Measurements from ENCODE around the gene ZXDC.

Gene ZXDC

GRCh38 chr3:126399351-126399735 is 76.3 kb downstream of the ZXDC start:
- peaks cover 14% of the 10 kb centered on the region for H3K36me3 Mint-ChIP-seq (ENCODE audit: low read depth)
- intact Hi-C loops (cut with micrococcal nuclease) = no loop called here
- peak overlapping the region; percentile 79 for H3K27ac Mint-ChIP-seq
- H3K9me3 Mint-ChIP-seq = peaks cover 24% of the 10 kb centered on the region
- no peak overlapping the region for H3K4me3 Mint-ChIP-seq
- H3K4me1 Mint-ChIP-seq (ENCODE audit: low read depth) = peaks cover 17% of the 10 kb centered on the region
- peaks cover 54% of the 10 kb centered on the region for H3K27me3 Mint-ChIP-seq

- Mint-ChIP-seq H3K9me3 (peaks cover 24% of the 10 kb centered on the region), H3K27ac (peak overlapping the region; percentile 79), H3K4me1 (ENCODE audit: low read depth) (peaks cover 17% of the 10 kb centered on the region), H3K36me3 (ENCODE audit: low read depth) (peaks cover 14% of the 10 kb centered on the region), H3K27me3 (peaks cover 58% of the 10 kb centered on the region), H3K4me3 (no peak overlapping the region)
- intact Hi-C loops (cut with micrococcal nuclease) = no loop called here
These were observed 77.0 kb downstream of the ZXDC start for GRCh38 chr3:126398423-126399350.

GRCh38 chr3:126397610-126398422 is 77.9 kb downstream of the ZXDC start:
- Mint-ChIP-seq H3K4me3 (no peak overlapping the region), H3K4me1 (ENCODE audit: low read depth) (peaks cover 17% of the 10 kb centered on the region), H3K9me3 (peaks cover 24% of the 10 kb centered on the region), H3K27me3 (peaks cover 64% of the 10 kb centered on the region), H3K36me3 (ENCODE audit: low read depth) (peaks cover 14% of the 10 kb centered on the region), H3K27ac (no peak overlapping the region)
- intact Hi-C loops (cut with micrococcal nuclease) = no loop called here

GRCh38 chr3:126396536-126396935 is 79.2 kb downstream of the ZXDC start:
- H3K4me1 Mint-ChIP-seq (ENCODE audit: low read depth) = peaks cover 17% of the 10 kb centered on the region
- H3K36me3 Mint-ChIP-seq (ENCODE audit: low read depth) = peaks cover 14% of the 10 kb centered on the region
- no peak overlapping the region for H3K4me3 Mint-ChIP-seq
- H3K27me3 Mint-ChIP-seq = peaks cover 64% of the 10 kb centered on the region
- H3K9me3 Mint-ChIP-seq = peaks cover 24% of the 10 kb centered on the region
- no peak overlapping the region for H3K27ac Mint-ChIP-seq
- intact Hi-C loops (cut with micrococcal nuclease) = no loop called here

GRCh38 chr3:126395846-126396513 is 79.7 kb downstream of the ZXDC start:
- Mint-ChIP-seq H3K4me1 (ENCODE audit: low read depth) (peaks cover 17% of the 10 kb centered on the region), H3K4me3 (no peak overlapping the region), H3K27ac (no peak overlapping the region), H3K27me3 (peaks cover 67% of the 10 kb centered on the region), H3K36me3 (ENCODE audit: low read depth) (peaks cover 14% of the 10 kb centered on the region), H3K9me3 (peaks cover 24% of the 10 kb centered on the region)
- intact Hi-C loops (cut with micrococcal nuclease) = no loop called here

GRCh38 chr3:126394977-126395321 is 80.7 kb downstream of the ZXDC start:
- peaks cover 14% of the 10 kb centered on the region for H3K36me3 Mint-ChIP-seq (ENCODE audit: low read depth)
- intact Hi-C loops (cut with micrococcal nuclease) = no loop called here
- H3K27ac Mint-ChIP-seq = no peak overlapping the region
- peaks cover 24% of the 10 kb centered on the region for H3K9me3 Mint-ChIP-seq
- H3K4me3 Mint-ChIP-seq = no peak overlapping the region
- peaks cover 77% of the 10 kb centered on the region for H3K27me3 Mint-ChIP-seq
- peaks cover 20% of the 10 kb centered on the region for H3K4me1 Mint-ChIP-seq (ENCODE audit: low read depth)

GRCh38 chr3:126394179-126394976 is 81.3 kb downstream of the ZXDC start, which contains the start of gene CFAP100:
CFAP100 (plus strand) TSS chr3:126394909; CDS start chr3:126396001, 1,092 bp downstream.
- H3K4me1 Mint-ChIP-seq (ENCODE audit: low read depth) = peaks cover 19% of the 10 kb centered on the region
- no peak within 1 kb of the TSS for H3K4me3 Mint-ChIP-seq
- peaks cover 83% of the 10 kb centered on the region for H3K27me3 Mint-ChIP-seq
- H3K36me3 Mint-ChIP-seq (ENCODE audit: low read depth) = peaks cover 13% of the 10 kb centered on the region
- H3K9me3 Mint-ChIP-seq = peaks cover 20% of the 10 kb centered on the region
- H3K27ac Mint-ChIP-seq = no peak within 1 kb of the TSS
- intact Hi-C loops (cut with micrococcal nuclease) = no loop called here

- Mint-ChIP-seq H3K4me3 (no peak overlapping the region), H3K36me3 (ENCODE audit: low read depth) (peaks cover 5% of the 10 kb centered on the region), H3K27me3 (peaks cover 83% of the 10 kb centered on the region), H3K4me1 (ENCODE audit: low read depth) (peaks cover 13% of the 10 kb centered on the region), H3K27ac (no peak overlapping the region), H3K9me3 (peaks cover 12% of the 10 kb centered on the region)
- intact Hi-C loops (cut with micrococcal nuclease) = no loop called here
These were observed 82.1 kb downstream of the ZXDC start for GRCh38 chr3:126393563-126393962.

- Mint-ChIP-seq H3K4me1 (ENCODE audit: low read depth) (peaks cover 13% of the 10 kb centered on the region), H3K36me3 (ENCODE audit: low read depth) (no peaks in the 10 kb centered on the region), H3K9me3 (no peaks in the 10 kb centered on the region), H3K27ac (no peak overlapping the region), H3K4me3 (no peak overlapping the region), H3K27me3 (peaks cover 84% of the 10 kb centered on the region)
- intact Hi-C loops (cut with micrococcal nuclease) = no loop called here
These were observed 83.4 kb downstream of the ZXDC start for GRCh38 chr3:126392246-126392645.

GRCh38 chr3:126391631-126392030 is 84.1 kb downstream of the ZXDC start:
- no peaks in the 10 kb centered on the region for H3K9me3 Mint-ChIP-seq
- H3K27me3 Mint-ChIP-seq = peaks cover 83% of the 10 kb centered on the region
- no peak overlapping the region for H3K4me3 Mint-ChIP-seq
- peaks cover 13% of the 10 kb centered on the region for H3K4me1 Mint-ChIP-seq (ENCODE audit: low read depth)
- H3K27ac Mint-ChIP-seq = no peak overlapping the region
- no peaks in the 10 kb centered on the region for H3K36me3 Mint-ChIP-seq (ENCODE audit: low read depth)
- intact Hi-C loops (cut with micrococcal nuclease) = no loop called here

- peaks cover 74% of the 10 kb centered on the region for H3K27me3 Mint-ChIP-seq
- no peak overlapping the region for H3K27ac Mint-ChIP-seq
- no peak overlapping the region for H3K4me3 Mint-ChIP-seq
- intact Hi-C loops (cut with micrococcal nuclease) = no loop called here
- no peaks in the 10 kb centered on the region for H3K9me3 Mint-ChIP-seq
- H3K4me1 Mint-ChIP-seq (ENCODE audit: low read depth) = peaks cover 13% of the 10 kb centered on the region
- no peaks in the 10 kb centered on the region for H3K36me3 Mint-ChIP-seq (ENCODE audit: low read depth)
These were observed 84.9 kb downstream of the ZXDC start for GRCh38 chr3:126390751-126391150.

GRCh38 chr3:126390201-126390600 is 85.5 kb downstream of the ZXDC start:
- Mint-ChIP-seq H3K27ac (peak overlapping the region; percentile 76), H3K36me3 (ENCODE audit: low read depth) (no peaks in the 10 kb centered on the region), H3K4me3 (no peak overlapping the region), H3K4me1 (ENCODE audit: low read depth) (peaks cover 13% of the 10 kb centered on the region), H3K27me3 (peaks cover 74% of the 10 kb centered on the region), H3K9me3 (no peaks in the 10 kb centered on the region)
- intact Hi-C loops (cut with micrococcal nuclease) = no loop called here

- Mint-ChIP-seq H3K27ac (peak overlapping the region; percentile 76), H3K9me3 (no peaks in the 10 kb centered on the region), H3K4me1 (ENCODE audit: low read depth) (peaks cover 13% of the 10 kb centered on the region), H3K27me3 (peaks cover 72% of the 10 kb centered on the region), H3K36me3 (ENCODE audit: low read depth) (no peaks in the 10 kb centered on the region), H3K4me3 (no peak overlapping the region)
- intact Hi-C loops (cut with micrococcal nuclease) = loop anchor here (1.0 to 10.0 kb wide), 2 partner anchors 143 to 465 kb away; no protein-coding TSS in a partner anchor
These were observed 85.9 kb downstream of the ZXDC start for GRCh38 chr3:126389794-126390146.
